HG03108 (cell line): Measurements from ENCODE around the gene MRPL46.
"Not testable (repeated sequence)": the region's sequence is repeated elsewhere in the genome, so short reads cannot be mapped to it uniquely, and the experiment has no call there.

Experiments
- ATAC-seq: cut with Tn5 transposase; IDR thresholded peaks from one replicate; pipeline ENCODE4 v1.9.1; 2021; ENCODE audit warnings: moderate library complexity; ENCODE audit not compliant: unreplicated experiment

Gene MRPL46

DNA sequence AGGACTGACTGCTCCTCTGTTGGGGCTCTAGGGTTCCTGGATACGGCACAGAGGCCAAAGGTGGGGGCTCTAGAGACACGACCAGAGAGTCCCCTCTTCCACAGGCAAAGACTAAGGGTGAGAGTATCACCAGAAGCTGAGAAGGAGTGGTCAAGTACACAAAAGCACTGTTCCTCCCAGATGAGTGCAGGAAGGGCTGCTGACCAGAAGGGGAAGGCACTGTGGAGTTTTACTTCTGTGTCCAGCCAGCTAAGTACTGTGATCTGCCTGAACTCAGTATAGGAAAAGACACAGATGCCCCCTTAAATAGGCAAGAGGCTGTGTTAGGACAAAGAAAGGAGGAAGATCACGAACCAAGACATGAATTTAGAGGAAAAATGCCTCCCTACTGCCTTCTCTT is 12.0 kb upstream of the MRPL46 start:
- ATAC-seq: no peak

- no peak for ATAC-seq
Observed at GRCh38 chr15:88477904-88478303, 10.7 kb upstream of the MRPL46 start.

DNA sequence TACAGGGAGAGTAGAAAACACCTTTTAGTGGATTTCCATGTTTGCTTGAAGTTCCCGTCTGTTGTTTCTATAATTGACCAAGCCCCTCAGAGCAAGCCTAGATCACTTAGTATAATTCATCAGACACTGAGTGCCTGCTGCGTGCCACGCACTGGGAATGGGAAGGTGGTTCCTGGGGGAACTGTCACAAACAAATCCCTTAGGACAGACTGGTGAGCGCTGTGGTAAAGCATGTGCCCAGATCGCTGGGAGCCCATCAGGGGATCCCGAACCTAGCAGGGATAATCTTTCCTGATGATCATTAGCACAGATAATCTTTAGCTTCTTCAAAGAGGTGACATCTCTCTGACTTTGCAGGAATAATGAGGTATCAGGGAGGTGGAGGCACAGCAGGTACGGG is 9.9 kb upstream of the MRPL46 start:
- no peak for ATAC-seq

- no peak for ATAC-seq
Observed at GRCh38 chr15:88476635-88477060, 9.5 kb upstream of the MRPL46 start.

DNA sequence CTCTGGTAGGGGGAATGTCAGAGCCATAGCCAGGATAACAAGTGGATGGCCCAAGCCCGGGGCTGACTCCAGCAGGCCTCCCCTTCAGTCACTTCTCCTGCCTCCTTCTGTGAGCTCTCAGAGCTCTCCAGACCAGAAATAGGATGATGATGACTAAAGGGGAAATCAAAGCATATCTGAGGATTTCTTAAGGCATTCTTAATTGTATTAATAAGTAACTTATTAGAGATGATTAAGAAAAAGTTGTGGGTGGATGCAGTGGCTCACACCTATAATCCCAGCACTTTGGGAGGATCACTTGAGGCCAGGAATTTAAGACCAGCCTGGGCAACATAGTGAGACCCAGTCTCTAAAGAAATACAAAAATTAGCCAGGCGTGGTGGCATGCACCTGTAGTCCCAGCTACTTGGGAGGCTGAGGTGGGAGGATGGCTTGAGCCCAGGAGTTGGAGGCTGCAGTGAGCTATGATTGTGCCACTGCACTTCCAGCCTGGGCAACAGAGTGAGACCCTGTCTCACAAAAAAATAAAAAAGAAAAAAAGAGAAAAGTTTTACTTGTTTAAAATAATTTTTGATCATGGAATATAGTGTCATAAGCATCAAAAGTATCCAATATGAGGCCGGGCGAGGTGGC is 6.6 kb upstream of the MRPL46 start:
- not testable (repeated sequence) for ATAC-seq

- ATAC-seq: no peak
Observed at GRCh38 chr15:88472225-88472624, 5.0 kb upstream of the MRPL46 start.

GRCh38 chr15:88470625-88471372 is 3.6 kb upstream of the MRPL46 start:
- ATAC-seq: no peak

DNA sequence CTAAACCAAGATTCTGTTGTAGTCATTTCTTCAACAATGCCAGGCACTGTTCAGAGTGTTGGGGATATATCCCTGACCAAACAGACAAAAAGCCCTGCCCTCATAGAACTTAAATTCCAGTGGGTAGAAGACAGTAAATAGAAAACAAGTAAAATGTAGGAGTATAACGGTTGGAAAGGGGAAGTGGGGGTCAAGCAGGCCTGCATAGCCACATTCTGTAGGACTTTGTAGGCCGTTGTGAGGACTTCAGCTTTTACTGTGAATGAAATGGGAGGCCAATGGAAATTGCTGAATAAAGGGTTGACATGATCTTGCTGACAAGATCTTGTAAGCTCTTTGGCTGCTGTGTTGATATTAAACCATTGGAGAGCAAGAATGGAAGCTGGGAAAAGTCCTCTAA is 2.1 kb upstream of the MRPL46 start:
- ATAC-seq: no peak

DNA sequence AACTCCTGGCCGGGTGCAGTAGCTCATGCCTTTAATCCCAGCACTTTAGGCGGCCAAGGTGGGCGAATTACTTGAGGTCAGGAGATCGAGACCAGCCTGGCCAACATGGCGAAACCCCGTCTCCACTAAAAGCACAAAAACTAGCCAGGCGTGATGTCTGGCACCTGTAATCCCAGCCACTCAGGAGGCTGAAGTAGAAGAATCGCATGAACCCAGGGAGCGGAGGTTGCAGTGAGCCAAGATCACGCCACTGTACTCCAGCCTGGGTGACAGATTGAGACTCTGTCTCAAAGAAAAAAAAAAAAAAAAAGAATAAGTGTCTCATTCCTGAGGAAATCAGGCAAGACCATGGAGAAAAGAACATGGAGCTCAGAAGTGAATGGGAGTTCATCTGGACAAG is 1.5 kb upstream of the MRPL46 start:
- not testable (repeated sequence) for ATAC-seq

- no peak for ATAC-seq
Observed at GRCh38 chr15:88467935-88468528, 844 bp upstream of the MRPL46 start.

- ATAC-seq: no peak
Observed at GRCh38 chr15:88465633-88466224, 1.5 kb downstream of the MRPL46 start.

- ATAC-seq: no peak
Observed at GRCh38 chr15:88463870-88464532, 3.2 kb downstream of the MRPL46 start.

DNA sequence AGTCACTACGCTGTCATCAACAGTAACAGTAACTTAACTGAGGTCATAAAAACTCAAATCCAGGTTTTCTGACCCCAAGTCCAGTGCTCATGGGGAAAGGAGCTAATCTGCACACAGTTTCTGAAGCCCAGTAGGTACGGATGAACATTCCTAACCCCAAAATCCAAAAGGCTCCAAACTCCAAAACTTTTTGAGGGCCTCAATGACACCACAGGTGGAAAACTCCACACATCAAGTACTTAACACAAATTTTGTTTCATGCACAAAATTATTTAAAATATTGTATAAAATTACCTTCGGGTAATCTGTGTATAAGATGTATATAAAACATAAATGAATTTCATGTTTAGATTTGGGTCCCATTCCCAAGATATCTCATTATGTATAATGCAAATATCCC is 10.5 kb downstream of the MRPL46 start:
- no peak for ATAC-seq

GRCh38 chr15:88454867-88455810 is 12.0 kb downstream of the MRPL46 start:
- ATAC-seq: peak; percentile 94

DNA sequence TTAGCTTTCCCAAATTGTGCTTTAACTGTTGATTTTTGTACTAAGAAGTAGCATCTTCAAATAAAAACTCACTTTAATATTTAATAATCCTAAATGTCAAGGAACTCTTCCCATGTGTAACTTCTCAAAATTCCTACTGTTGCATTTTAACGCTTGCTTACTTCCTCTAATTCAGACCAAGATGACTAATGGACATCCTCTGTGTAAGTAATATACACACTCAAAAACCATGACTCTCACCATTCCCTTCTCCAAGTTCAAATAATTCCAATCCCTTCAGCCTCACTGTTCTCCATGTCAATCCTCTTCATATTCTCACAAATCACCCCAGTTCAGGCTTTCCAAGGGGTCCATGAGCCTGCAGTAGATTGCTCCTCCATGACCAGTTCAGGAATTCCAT is 13.0 kb downstream of the MRPL46 start:
- ATAC-seq: no peak

DNA sequence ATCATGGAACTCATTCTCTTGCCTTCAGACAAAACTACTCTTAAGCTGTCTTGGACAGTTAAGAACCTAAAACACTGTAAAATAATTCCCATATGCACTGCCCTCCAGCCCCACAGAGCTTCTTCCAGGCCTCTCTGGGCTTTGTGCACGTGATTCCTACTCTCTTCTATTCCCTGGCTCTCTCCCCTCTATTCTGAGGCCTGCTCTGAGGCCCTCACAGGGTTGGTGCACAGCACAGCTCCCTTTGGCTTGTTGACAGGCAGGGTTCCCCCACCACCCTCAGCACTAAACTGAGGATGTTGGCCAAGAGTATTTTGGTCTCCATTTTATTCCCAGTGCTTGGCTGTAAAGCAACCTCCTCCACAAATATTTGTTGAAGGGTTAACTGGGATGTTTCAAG is 13.5 kb downstream of the MRPL46 start:
- no peak for ATAC-seq

GRCh38 chr15:88450125-88450798 is 16.9 kb downstream of the MRPL46 start:
- no peak for ATAC-seq

- ATAC-seq: no peak
Observed at GRCh38 chr15:88449581-88449980, 17.6 kb downstream of the MRPL46 start.

- no peak for ATAC-seq
Observed at GRCh38 chr15:88448991-88449461, 18.2 kb downstream of the MRPL46 start.

GRCh38 chr15:88447741-88448140 is 19.4 kb downstream of the MRPL46 start:
- no peak for ATAC-seq
